Measurements from ENCODE around the gene PGAP1.

GRCh38 chr2:196821195-196821594 is 105.3 kb downstream of the PGAP1 start:
- no peak for TF ChIP-seq CTCF (IDR thresholded peaks at IDR 0.05 in 2 of 3, conservative IDR thresholded peaks at IDR 0.05 in 1 of 3; ENCODE audit: insufficient read depth in 2 of 3, low read depth in 1 of 3, low read length in 3 of 3)
- no peak for TF ChIP-seq CHCHD3 (CRISPR knock-in tag; IDR thresholded peaks at IDR 0.05)
- TF ChIP-seq KDM2B (CRISPR knock-in tag; IDR thresholded peaks at IDR 0.05): no peak
- no peak for TF ChIP-seq JUNB (CRISPR knock-in tag; conservative IDR thresholded peaks at IDR 0.05)
- TF ChIP-seq GABPA (tag; conservative IDR thresholded peaks at IDR 0.05; ENCODE audit: low read depth): no peak
- TF ChIP-seq REST (IDR thresholded peaks at IDR 0.05; ENCODE audit: borderline replicate concordance): no peak
- no peak for TF ChIP-seq REST (CRISPR knock-in tag; IDR thresholded peaks at IDR 0.05; ENCODE audit: low read depth)
- no peak for TF ChIP-seq KLF1 (tag; IDR thresholded peaks at IDR 0.05)
- no peak for TF ChIP-seq TEAD4 (IDR thresholded peaks at IDR 0.05; ENCODE audit: low read length)
- no peak for TF ChIP-seq TEAD4 (CRISPR knock-in tag; IDR thresholded peaks at IDR 0.05; ENCODE audit: borderline replicate concordance)
- no peak for TF ChIP-seq SP1 (CRISPR knock-in tag; IDR thresholded peaks at IDR 0.05)
- TF ChIP-seq HMGXB4 (CRISPR knock-in tag; IDR thresholded peaks at IDR 0.05): no peak
- TF ChIP-seq UBTF (IDR thresholded peaks at IDR 0.05; ENCODE audit: borderline replicate concordance in 1 of 2, low read depth in 2 of 2, low read length in 2 of 2): no peak
- no peak for TF ChIP-seq ZNF592 (IDR thresholded peaks at IDR 0.05)
- TF ChIP-seq GABPB1 (CRISPR knock-in tag; IDR thresholded peaks at IDR 0.05): no peak
- no peak for TF ChIP-seq CC2D1A (IDR thresholded peaks at IDR 0.05)
